Activated T-cell treated with anti-CD3 and anti-CD28 coated beads, Interleukin-2, amount 50 U/mL, for 24 hours (primary cell): ENCODE data around the gene NAA80.
"Not testable (repeated sequence)": the region's sequence is repeated elsewhere in the genome, so short reads cannot be mapped to it uniquely, and the experiment has no call there.

Experiments used
- DNase-seq: peaks from one replicate; pipeline ENCODE4 v3.0.0-alpha.2; 2020
- H3K27ac Mint-ChIP-seq: 2 replicates; pipeline ENCODE4 v1.8.0; 2020; ENCODE audit warnings: mild to moderate bottlenecking, mixed read lengths
- H3K27me3 Mint-ChIP-seq: 2 replicates; pipeline ENCODE4 v1.8.0; 2020; ENCODE audit warnings: mixed read lengths
- H3K36me3 Mint-ChIP-seq: 2 replicates; pipeline ENCODE4 v1.8.0; 2020; ENCODE audit warnings: low read depth, mixed read lengths
- H3K4me1 Mint-ChIP-seq: 2 replicates; pipeline ENCODE4 v1.8.0; 2020; ENCODE audit warnings: low read depth, mixed read lengths
- H3K4me3 Mint-ChIP-seq: 2 replicates; pipeline ENCODE4 v1.8.0; 2020; ENCODE audit warnings: mild to moderate bottlenecking, moderate library complexity, mixed read lengths
- H3K9me3 Mint-ChIP-seq: 2 replicates; pipeline ENCODE4 v1.8.0; 2020; ENCODE audit warnings: mixed read lengths

NAA80 gene

DNA sequence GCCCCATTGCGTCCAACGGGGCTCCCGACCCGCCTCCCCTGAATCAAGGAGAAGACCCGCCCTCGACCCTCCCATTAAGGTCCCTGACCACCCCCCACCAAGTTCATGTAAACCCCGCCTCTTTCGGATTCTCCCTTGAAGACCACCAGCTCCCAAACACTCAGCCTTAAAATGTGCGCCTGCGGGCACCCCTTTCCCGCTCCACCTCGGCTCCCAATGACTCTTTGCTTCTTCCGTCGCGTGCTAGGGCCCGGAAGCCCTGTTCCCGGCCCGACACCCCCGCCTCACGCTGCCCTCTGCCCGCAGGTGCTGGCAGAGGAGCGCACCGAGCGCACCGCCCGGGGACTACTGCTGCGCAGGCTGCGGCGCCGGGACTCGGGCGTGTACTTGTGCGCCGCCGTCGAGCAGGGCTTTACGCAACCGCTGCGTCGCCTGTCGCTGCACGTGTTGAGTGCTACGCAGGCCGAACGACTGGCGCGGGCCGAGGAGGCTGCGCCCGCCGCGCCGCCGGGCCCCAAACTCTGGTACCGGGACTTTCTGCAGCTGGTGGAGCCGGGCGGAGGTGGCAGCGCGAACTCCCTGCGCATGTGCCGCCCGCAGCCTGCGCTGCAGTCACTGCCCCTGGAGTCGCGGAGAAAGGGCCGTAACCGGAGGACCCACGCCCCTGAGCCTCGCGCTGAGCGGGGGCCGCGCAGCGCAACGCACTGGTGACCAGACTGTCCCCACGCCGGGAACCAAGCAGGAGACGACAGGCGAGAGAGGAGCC is 23.0 kb downstream of the NAA80 start:
- H3K27me3 Mint-ChIP-seq, result peaks cover 53% of the 10 kb centered on the region
- no peaks in the 10 kb centered on the region for H3K36me3 Mint-ChIP-seq
- H3K4me1 Mint-ChIP-seq, result peaks cover 31% of the 10 kb centered on the region
- no peak overlapping the region for H3K27ac Mint-ChIP-seq
- peak; percentile 62 for DNase-seq
- no peaks in the 10 kb centered on the region for H3K9me3 Mint-ChIP-seq
- H3K4me3 Mint-ChIP-seq, result peak overlapping the region; percentile 19

DNA sequence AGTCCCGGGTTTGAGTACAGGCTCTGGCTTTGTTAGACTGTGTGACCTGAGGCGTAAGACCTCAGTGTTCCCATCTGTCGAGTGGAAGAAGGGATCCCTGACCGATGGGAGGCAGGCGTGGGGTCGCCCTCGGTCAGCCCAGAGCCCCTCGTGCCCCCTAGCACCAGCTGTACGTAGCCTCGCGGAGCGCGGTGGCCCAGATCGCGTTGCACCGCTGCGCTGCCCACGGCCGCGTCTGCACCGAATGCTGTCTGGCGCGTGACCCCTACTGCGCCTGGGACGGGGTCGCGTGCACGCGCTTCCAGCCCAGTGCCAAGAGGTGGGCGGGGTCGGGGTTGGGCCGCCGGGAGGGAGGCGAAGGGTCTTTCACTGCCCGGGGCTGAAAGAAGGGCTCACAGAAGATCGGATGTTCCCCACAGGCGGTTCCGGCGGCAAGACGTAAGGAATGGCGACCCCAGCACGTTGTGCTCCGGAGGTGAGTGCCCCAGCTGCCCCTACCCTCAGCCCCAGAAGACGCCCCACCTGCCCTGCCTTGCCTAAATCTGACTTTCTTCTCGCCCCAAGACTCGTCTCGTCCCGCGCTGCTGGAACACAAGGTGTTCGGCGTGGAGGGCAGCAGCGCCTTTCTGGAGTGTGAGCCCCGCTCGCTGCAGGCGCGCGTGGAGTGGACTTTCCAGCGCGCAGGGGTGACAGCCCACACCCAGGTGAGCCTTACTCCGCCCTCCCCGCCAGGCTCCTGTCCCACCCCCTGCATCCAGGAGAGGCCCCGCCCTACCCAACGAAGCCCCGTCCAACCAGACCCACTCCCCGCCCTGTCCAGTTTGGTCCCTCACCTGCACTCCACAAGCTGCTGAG is 23.8 kb downstream of the NAA80 start:
- Mint-ChIP-seq H3K36me3 (no peaks in the 10 kb centered on the region), H3K4me1 (peaks cover 31% of the 10 kb centered on the region), H3K9me3 (no peaks in the 10 kb centered on the region), H3K27me3 (peaks cover 53% of the 10 kb centered on the region), H3K4me3 (peak overlapping the region; percentile 19), H3K27ac (no peak overlapping the region)
- DNase-seq, result peak; percentile 46

DNA sequence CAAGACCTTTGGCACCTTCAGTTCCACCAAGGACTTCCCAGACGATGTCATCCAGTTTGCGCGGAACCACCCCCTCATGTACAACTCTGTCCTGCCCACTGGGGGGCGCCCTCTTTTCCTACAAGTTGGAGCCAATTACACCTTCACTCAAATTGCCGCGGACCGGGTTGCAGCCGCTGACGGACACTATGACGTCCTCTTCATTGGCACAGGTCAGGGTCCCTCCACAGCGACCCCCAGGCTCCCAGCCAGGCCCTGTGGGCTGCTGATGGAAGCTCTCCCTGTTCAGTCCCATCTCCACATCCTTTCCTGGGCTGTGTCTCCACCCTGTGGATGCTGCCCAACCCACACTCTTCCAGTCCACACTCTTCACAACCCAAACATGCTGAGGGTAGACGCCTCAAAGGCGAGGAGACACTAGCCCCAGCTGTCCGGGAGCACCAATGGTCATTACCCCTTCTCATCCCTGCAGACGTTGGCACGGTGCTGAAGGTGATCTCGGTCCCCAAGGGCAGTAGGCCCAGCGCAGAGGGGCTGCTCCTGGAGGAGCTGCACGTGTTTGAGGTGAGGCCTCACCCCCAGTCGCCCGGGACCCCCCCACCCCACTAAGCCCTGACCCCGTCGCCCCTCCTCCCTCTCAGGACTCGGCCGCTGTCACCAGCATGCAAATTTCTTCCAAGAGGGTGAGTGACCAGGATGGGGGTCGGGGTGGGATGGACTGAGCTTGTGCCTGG is 24.7 kb downstream of the NAA80 start:
- no peak overlapping the region for H3K4me3 Mint-ChIP-seq
- peak; percentile 78 for DNase-seq
- H3K4me1 Mint-ChIP-seq, result peaks cover 31% of the 10 kb centered on the region
- peak overlapping the region; percentile 54 for H3K27ac Mint-ChIP-seq
- peaks cover 53% of the 10 kb centered on the region for H3K27me3 Mint-ChIP-seq
- no peaks in the 10 kb centered on the region for H3K36me3 Mint-ChIP-seq
- no peaks in the 10 kb centered on the region for H3K9me3 Mint-ChIP-seq

DNA sequence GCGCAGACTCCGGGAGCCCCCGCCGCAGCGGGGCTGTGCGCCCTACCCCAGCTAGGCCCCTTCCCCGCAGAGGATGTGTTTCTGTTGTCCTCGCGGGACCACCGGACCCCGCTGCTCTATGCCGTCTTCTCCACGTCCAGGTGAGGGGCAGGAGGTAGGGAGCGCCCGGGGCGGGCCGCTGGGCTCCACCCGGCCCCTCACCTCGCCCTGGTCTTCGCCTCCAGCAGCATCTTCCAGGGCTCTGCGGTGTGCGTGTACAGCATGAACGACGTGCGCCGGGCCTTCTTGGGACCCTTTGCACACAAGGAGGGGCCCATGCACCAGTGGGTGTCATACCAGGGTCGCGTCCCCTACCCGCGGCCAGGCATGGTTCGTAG is 25.5 kb downstream of the NAA80 start:
- H3K9me3 Mint-ChIP-seq, result no peaks in the 10 kb centered on the region
- peaks cover 52% of the 10 kb centered on the region for H3K27me3 Mint-ChIP-seq
- H3K4me1 Mint-ChIP-seq, result peaks cover 31% of the 10 kb centered on the region
- no peak for DNase-seq
- no peaks in the 10 kb centered on the region for H3K36me3 Mint-ChIP-seq
- no peak overlapping the region for H3K4me3 Mint-ChIP-seq
- H3K27ac Mint-ChIP-seq, result no peak overlapping the region

DNA sequence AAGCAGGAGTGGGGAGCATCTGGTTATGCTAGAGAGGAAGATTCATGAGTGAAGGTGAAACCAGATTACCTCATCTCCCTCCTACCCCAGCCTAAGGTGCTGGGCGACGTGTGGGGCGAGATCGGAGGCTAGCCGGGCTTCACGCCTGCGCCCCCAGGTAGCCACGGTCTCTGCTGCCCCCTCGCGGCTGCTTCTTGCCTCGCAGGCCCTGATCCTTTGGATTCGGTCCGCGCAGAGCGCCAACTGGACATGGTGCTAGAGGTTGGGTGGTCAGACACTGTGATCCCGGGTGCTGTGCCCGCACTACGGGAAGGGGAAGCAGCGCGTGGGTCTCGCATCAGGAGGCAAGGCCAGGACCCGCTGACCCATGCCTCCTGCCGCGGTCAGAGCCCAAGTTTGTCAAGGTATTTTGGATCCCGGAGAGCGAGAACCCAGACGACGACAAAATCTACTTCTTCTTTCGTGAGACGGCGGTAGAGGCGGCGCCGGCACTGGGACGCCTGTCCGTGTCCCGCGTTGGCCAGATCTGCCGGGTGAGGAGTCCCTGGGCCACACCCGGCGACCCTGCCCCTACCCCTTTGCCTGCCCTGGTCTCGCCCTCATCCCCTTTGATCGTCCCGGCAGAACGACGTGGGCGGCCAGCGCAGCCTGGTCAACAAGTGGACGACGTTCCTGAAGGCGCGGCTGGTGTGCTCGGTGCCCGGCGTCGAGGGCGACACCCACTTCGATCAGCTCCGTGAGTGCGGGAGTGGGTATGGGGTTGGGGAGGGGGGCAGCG is 26.1 kb downstream of the NAA80 start:
- Mint-ChIP-seq H3K9me3 (no peaks in the 10 kb centered on the region), H3K4me3 (peak overlapping the region; percentile 63), H3K4me1 (peaks cover 31% of the 10 kb centered on the region), H3K27me3 (peaks cover 49% of the 10 kb centered on the region), H3K27ac (peak overlapping the region; percentile 70), H3K36me3 (no peaks in the 10 kb centered on the region)
- peak; percentile 95 for DNase-seq

DNA sequence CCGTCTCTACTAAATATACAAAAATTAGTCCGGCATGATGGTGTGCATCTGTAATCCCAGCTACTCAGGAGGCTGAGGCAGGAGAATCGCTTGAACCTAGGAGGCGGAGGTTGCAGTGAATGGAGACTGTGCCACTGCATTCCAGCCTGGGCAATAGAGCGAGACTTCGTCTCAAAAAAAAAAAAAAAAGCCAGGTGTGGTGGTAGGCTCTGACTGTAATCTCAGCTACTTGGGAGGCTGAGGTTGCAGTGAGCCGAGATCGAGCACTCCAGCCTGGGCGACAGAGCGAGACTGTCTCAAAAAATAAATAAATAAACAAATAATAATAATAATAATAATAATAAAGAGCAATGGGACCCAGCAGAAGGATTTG is 26.7 kb downstream of the NAA80 start:
- not testable (repeated sequence) for H3K4me3 Mint-ChIP-seq, DNase-seq, H3K36me3 Mint-ChIP-seq, H3K27ac Mint-ChIP-seq, H3K9me3 Mint-ChIP-seq
- Mint-ChIP-seq H3K27me3 (peaks cover 47% of the 10 kb centered on the region), H3K4me1 (peaks cover 31% of the 10 kb centered on the region)

DNA sequence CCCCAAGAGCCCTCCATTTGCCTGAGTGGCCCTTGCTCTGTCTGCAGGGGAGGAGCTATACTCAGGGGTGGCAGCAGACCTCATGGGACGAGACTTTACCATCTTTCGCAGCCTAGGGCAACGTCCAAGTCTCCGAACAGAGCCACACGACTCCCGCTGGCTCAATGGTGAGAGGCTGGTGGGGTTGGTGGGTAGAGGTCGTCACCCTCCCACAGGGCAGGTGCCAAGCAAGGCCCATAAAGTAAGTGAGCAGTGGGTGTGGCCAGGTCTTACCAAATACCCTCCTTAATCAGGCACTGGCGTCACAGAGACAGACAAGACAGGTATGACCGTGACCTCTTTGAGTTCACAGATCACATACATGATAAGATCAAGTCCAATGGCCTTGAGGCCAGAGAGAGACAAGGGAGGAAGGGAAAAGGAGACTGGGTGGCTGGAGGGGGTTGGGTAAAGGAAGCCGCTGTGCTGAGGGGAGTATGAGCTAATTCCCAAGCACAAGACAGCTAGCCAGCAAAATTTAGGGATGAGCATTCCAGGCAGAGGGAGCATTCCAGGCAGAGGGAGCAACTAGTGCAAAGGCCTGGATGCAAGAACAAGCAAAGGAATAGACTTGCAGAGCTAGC is 27.8 kb downstream of the NAA80 start:
- peaks cover 49% of the 10 kb centered on the region for H3K27me3 Mint-ChIP-seq
- H3K36me3 Mint-ChIP-seq, result no peaks in the 10 kb centered on the region
- H3K4me3 Mint-ChIP-seq, result no peak overlapping the region
- no peaks in the 10 kb centered on the region for H3K9me3 Mint-ChIP-seq
- H3K4me1 Mint-ChIP-seq, result peaks cover 31% of the 10 kb centered on the region
- no peak overlapping the region for H3K27ac Mint-ChIP-seq
- no peak for DNase-seq

DNA sequence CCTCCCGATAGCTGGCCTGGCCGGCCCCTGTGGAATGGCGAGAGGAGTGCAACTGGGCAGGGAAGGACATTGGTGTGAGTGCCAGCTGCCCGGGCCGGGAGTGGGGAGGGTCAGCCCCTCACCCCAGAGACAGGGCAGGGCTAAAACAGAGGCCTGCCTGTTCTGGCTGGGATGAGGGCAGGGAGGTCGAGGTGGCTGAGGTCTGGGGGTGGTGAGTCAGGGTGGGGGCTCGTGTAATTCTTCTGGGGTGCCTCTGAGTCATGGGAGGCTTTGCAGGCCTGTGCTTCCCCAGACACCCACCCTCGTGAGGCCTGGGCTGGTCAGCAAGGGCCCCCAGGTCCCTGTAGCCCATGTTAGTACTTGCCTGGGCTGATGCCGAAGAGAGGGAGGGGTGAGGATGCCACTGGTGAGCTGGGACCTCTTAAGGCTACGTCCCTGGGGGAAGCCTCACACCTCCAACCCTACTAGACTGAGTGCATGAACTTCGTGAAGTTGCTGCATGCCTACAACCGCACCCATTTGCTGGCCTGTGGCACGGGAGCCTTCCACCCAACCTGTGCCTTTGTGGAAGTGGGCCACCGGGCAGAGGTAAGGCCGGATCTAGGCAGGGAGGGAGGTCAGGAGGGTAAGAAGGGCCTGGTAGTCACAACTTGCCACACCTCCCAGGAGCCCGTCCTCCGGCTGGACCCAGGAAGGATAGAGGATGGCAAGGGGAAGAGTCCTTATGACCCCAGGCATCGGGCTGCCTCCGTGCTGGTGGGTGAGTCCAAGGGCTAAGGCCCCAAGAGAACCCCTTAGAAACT is 28.6 kb downstream of the NAA80 start:
- H3K9me3 Mint-ChIP-seq, result no peaks in the 10 kb centered on the region
- H3K4me1 Mint-ChIP-seq, result peaks cover 26% of the 10 kb centered on the region
- peak overlapping the region; percentile 14 for H3K27ac Mint-ChIP-seq
- H3K27me3 Mint-ChIP-seq, result peaks cover 47% of the 10 kb centered on the region
- no peak for DNase-seq
- H3K36me3 Mint-ChIP-seq, result no peaks in the 10 kb centered on the region
- H3K4me3 Mint-ChIP-seq, result no peak overlapping the region

DNA sequence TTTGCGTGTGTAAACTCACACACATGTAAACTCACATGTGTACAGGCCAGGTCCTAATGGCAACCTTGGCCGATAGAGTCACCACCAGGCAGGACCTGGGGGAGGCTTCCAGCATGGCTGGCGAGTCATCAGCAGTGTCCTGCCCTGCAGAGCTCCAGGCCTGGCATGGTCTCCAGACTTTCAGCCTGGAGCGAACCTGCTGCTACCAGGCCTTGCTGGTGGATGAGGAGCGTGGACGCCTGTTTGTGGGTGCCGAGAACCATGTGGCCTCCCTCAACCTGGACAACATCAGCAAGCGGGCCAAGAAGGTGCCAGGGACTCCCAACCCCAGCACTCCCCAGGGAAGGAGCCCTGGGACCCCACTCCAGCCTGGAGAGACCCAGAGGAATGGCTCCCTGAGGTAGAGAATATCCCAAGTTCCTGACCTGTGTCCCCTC is 29.2 kb downstream of the NAA80 start:
- Mint-ChIP-seq H3K9me3 (no peaks in the 10 kb centered on the region), H3K4me3 (no peak overlapping the region), H3K27ac (no peak overlapping the region), H3K36me3 (no peaks in the 10 kb centered on the region), H3K4me1 (peaks cover 20% of the 10 kb centered on the region), H3K27me3 (peaks cover 43% of the 10 kb centered on the region)
- no peak for DNase-seq

DNA sequence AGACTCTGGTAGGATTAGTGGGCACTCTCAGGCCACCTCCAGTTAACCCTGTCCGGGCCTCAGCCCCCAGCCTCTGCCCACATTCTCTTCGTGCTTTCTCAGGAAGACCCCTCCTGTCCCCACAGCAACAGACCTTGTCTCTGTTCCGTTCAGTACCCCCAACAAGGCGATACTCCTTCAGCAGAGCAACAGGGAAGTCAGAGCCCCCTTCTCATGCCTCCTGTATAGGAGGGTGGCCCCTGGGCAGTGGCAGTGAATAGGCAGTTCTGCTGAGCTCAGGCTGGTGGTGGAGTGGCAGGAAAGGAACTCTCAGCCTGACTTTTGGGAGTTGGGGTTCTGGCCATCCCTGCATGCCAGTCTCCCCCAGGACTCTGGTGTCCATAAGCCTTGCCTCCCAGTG is 29.7 kb downstream of the NAA80 start:
- DNase-seq, result no peak
- Mint-ChIP-seq H3K27me3 (peaks cover 39% of the 10 kb centered on the region), H3K4me3 (no peak overlapping the region), H3K27ac (no peak overlapping the region), H3K36me3 (no peaks in the 10 kb centered on the region), H3K4me1 (peaks cover 17% of the 10 kb centered on the region), H3K9me3 (no peaks in the 10 kb centered on the region)

DNA sequence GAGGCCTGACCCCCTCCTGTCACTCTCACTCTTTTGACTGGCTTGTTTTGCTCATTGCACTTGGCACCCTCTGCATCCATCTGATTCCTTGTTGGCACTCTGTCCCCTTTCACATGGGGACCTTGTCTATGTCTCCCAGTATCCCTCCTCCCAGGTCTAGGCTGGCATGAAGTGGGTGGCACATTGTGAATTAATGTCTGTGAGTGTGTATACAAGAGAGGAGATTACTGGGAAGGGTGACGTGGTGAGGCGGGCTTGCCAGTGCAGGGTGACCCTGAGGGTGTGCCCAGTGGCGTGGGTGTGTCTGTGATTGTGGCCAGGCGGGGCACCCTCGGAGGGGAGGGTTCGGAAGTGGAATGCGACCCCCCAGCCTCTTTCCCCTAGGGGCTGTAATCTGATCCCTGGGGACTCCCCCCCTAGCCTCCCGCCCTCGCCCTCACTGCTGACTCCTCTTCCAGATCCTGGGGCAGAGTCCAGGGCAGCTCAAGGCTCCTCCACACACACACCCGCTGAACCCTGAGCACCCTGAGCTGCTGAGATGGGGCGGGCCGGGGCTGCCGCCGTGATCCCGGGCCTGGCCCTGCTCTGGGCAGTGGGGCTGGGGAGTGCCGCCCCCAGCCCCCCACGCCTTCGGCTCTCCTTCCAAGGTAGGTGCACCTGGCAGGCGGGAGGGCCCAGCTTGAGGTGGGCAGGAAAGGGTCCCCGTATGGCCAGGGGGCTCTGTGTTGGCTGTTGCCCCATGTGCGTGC is 30.3 kb downstream of the NAA80 start, which contains the start of gene SEMA3B:
SEMA3B (plus strand) TSS at position 445 of the 749 bp plus-strand sequence; CDS start at position 539, 94 bp downstream.
- peaks cover 12% of the 10 kb centered on the region for H3K4me1 Mint-ChIP-seq
- no peak within 1 kb of the TSS for H3K4me3 Mint-ChIP-seq
- no peaks in the 10 kb centered on the region for H3K36me3 Mint-ChIP-seq
- DNase-seq, result no peak
- H3K27ac Mint-ChIP-seq, result peak within 1 kb of the TSS; percentile 52
- peaks cover 33% of the 10 kb centered on the region for H3K27me3 Mint-ChIP-seq
- H3K9me3 Mint-ChIP-seq, result no peaks in the 10 kb centered on the region

DNA sequence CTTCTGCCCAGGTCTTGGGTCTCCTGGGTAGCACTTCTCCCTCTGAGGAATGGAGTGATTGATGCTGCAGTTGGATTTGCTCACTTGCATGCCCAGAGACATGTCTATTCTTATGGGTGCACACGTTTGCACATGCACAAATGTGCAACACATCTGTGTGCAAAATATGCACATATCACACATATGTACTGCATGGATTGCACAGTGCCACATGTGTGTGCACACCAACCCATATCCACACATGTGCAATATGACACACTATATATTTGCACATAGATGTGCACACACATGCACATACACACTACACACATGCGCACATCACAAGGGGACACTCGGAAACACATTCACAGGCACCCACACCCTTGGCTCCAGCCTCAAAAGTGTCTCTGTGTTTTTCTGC is 30.9 kb downstream of the NAA80 start:
- Mint-ChIP-seq H3K27me3 (peaks cover 29% of the 10 kb centered on the region), H3K36me3 (no peaks in the 10 kb centered on the region), H3K27ac (no peak overlapping the region), H3K9me3 (no peaks in the 10 kb centered on the region), H3K4me3 (no peak overlapping the region), H3K4me1 (peaks cover 11% of the 10 kb centered on the region)
- DNase-seq, result no peak
